A673 (cell line): ENCODE measurements around the gene TRAPPC6A.

Experiments used
- CTCF ChIP-seq: fragments of 300-800, 200-600 bp; sonication (generic); conservative IDR thresholded peaks from 2 replicates; pipeline ENCODE4 v1.5.1; 2017; ENCODE audit warnings: low read depth, mild to moderate bottlenecking, antibody characterized with exemption, low read length, moderate library complexity, mixed read lengths
- EZH2 ChIP-seq: fragments of 200-600 bp; sonication (generic); IDR thresholded peaks from 2 replicates; pipeline ENCODE4 v1.6.1; 2017; ENCODE audit warnings: borderline replicate concordance, low read depth, mild to moderate bottlenecking, mixed read lengths, antibody characterized with exemption, low read length; ENCODE audit not compliant: poor library complexity, severe bottlenecking

- TF ChIP-seq CTCF (no peak), EZH2 (no peak)
Measured at GRCh38 chr19:45150751-45151281, 27.2 kb downstream of the TRAPPC6A start.
